HG02623 (cell line): Measurements from ENCODE around the gene CD160.
"Not testable (repeated sequence)": the region's sequence is repeated elsewhere in the genome, so short reads cannot be mapped to it uniquely, and the experiment has no call there.

Source experiments
- ATAC-seq: cut with Tn5 transposase; IDR thresholded peaks from one replicate; pipeline ENCODE4 v1.9.1; 2021; ENCODE audit warnings: moderate library complexity; ENCODE audit not compliant: unreplicated experiment

The CD160 gene

GRCh38 chr1:145719230-145720079 is at the start of gene CD160:
Gene CD160 (plus strand): TSS chr1:145719499. CDS start chr1:145728328, 8,829 bp downstream.
- no peak for ATAC-seq

GRCh38 chr1:145670995-145671745 is 48.1 kb upstream of the CD160 start:
- not testable (repeated sequence) for ATAC-seq

- not testable (repeated sequence) for ATAC-seq
Measured at GRCh38 chr1:145673217-145673616, 46.1 kb upstream of the CD160 start.

GRCh38 chr1:145684858-145685257 is 34.4 kb upstream of the CD160 start:
- not testable (repeated sequence) for ATAC-seq

GRCh38 chr1:145686078-145686477 is 33.2 kb upstream of the CD160 start:
- ATAC-seq: not testable (repeated sequence)

- no peak for ATAC-seq
Measured at GRCh38 chr1:145688328-145688727, 31.0 kb upstream of the CD160 start.

GRCh38 chr1:145688924-145689323 is 30.4 kb upstream of the CD160 start:
- no peak for ATAC-seq

- ATAC-seq: no peak
Measured at GRCh38 chr1:145689922-145690321, 29.4 kb upstream of the CD160 start.

GRCh38 chr1:145690587-145691558 is 28.4 kb upstream of the CD160 start:
- no peak for ATAC-seq

- ATAC-seq: no peak
Measured at GRCh38 chr1:145692785-145693443, 26.4 kb upstream of the CD160 start.

- no peak for ATAC-seq
Measured at GRCh38 chr1:145695821-145696629, 23.3 kb upstream of the CD160 start.

GRCh38 chr1:145696630-145696960 is 22.7 kb upstream of the CD160 start:
- ATAC-seq: no peak

GRCh38 chr1:145701306-145701862 is 17.9 kb upstream of the CD160 start:
- no peak for ATAC-seq

- ATAC-seq: no peak
Measured at GRCh38 chr1:145702052-145702451, 17.2 kb upstream of the CD160 start.

GRCh38 chr1:145702826-145703225 is 16.5 kb upstream of the CD160 start:
- ATAC-seq: no peak

- no peak for ATAC-seq
Measured at GRCh38 chr1:145705622-145706021, 13.7 kb upstream of the CD160 start.

- no peak for ATAC-seq
Measured at GRCh38 chr1:145706086-145706664, 13.1 kb upstream of the CD160 start.

GRCh38 chr1:145707183-145707867 is 12.0 kb upstream of the CD160 start, which contains the start of gene PDZK1:
Gene PDZK1 (minus strand): TSS chr1:145707368. CDS start chr1:145688021, 19,347 bp downstream.
- no peak for ATAC-seq
